ENCODE results near the gene GSTM1.
"Not testable (repeated sequence)": the region's sequence is repeated elsewhere in the genome, so short reads cannot be mapped to it uniquely, and the experiment has no call there.

Gene GSTM1

GRCh38 chr1:109677459-109677858 is 10.2 kb upstream of the GSTM1 start:
- DNase-seq (ENCODE audit: insufficient read length, low spot score) (no peak), FAIRE-seq (no peak)
- TF ChIP-seq TAF1 (IDR thresholded peaks at IDR 0.05; ENCODE audit: low read depth, low read length): no peak
- no peak for TF ChIP-seq POLR2AphosphoS5 (IDR thresholded peaks at IDR 0.05; ENCODE audit: low read depth, low read length)
- TF ChIP-seq SPI1 (IDR thresholded peaks at IDR 0.05; ENCODE audit: low read depth, low read length): no peak
- no peak for TF ChIP-seq PAX5 (IDR thresholded peaks at IDR 0.05; ENCODE audit: insufficient read depth, low read length, severe bottlenecking)
- TF ChIP-seq POU2F2 (IDR thresholded peaks at IDR 0.05; ENCODE audit: low read depth, low read length): no peak
- TF ChIP-seq POLR2A (IDR thresholded peaks at IDR 0.05; ENCODE audit: low read depth, low read length): no peak

- FAIRE-seq; DNase-seq (ENCODE audit: insufficient read length, low spot score): not testable (repeated sequence)
These were observed 9.0 kb upstream of the GSTM1 start for GRCh38 chr1:109678637-109679036.

- not testable (repeated sequence) for DNase-seq (ENCODE audit: insufficient read length, low spot score); FAIRE-seq
These were observed 2.8 kb upstream of the GSTM1 start for GRCh38 chr1:109684777-109685176.

GRCh38 chr1:109685399-109685798 is 2.2 kb upstream of the GSTM1 start:
- not testable (repeated sequence) for DNase-seq (ENCODE audit: insufficient read length, low spot score)

GRCh38 chr1:109685890-109686289 is 1.7 kb upstream of the GSTM1 start:
- DNase-seq (ENCODE audit: insufficient read length, low spot score); FAIRE-seq: not testable (repeated sequence)

More at GRCh38 chr1:109685399-109685798, 2.2 kb upstream of the GSTM1 start:
- FAIRE-seq: not testable (repeated sequence)

- not testable (repeated sequence) for DNase-seq (ENCODE audit: insufficient read length, low spot score); FAIRE-seq
These were observed 508 bp upstream of the GSTM1 start for GRCh38 chr1:109687109-109687508.

GRCh38 chr1:109689844-109690405 is 2.3 kb downstream of the GSTM1 start:
- no peak for FAIRE-seq
- DNase-seq (ENCODE audit: insufficient read length, low spot score): no peak
- TF ChIP-seq POLR2AphosphoS5 (IDR thresholded peaks at IDR 0.05; ENCODE audit: low read depth, low read length): no peak
- TF ChIP-seq PAX5 (IDR thresholded peaks at IDR 0.05; ENCODE audit: insufficient read depth, low read length, severe bottlenecking): no peak
- TF ChIP-seq TAF1 (IDR thresholded peaks at IDR 0.05; ENCODE audit: low read depth, low read length): no peak
- no peak for TF ChIP-seq POLR2A (IDR thresholded peaks at IDR 0.05; ENCODE audit: low read depth, low read length)
- no peak for TF ChIP-seq POU2F2 (IDR thresholded peaks at IDR 0.05; ENCODE audit: low read depth, low read length)
- TF ChIP-seq SPI1 (IDR thresholded peaks at IDR 0.05; ENCODE audit: low read depth, low read length): no peak

- no peak for DNase-seq (ENCODE audit: insufficient read length, low spot score)
- no peak for FAIRE-seq
- no peak for TF ChIP-seq PAX5 (IDR thresholded peaks at IDR 0.05; ENCODE audit: insufficient read depth, low read length, severe bottlenecking)
- TF ChIP-seq POLR2A (IDR thresholded peaks at IDR 0.05; ENCODE audit: low read depth, low read length): no peak
- TF ChIP-seq POLR2AphosphoS5 (IDR thresholded peaks at IDR 0.05; ENCODE audit: low read depth, low read length): no peak
- no peak for TF ChIP-seq SPI1 (IDR thresholded peaks at IDR 0.05; ENCODE audit: low read depth, low read length)
- no peak for TF ChIP-seq TAF1 (IDR thresholded peaks at IDR 0.05; ENCODE audit: low read depth, low read length)
- TF ChIP-seq POU2F2 (IDR thresholded peaks at IDR 0.05; ENCODE audit: low read depth, low read length): no peak
These were observed 4.1 kb downstream of the GSTM1 start for GRCh38 chr1:109691759-109692158.

GRCh38 chr1:109694400-109694799 is 6.8 kb downstream of the GSTM1 start:
- DNase-seq (ENCODE audit: insufficient read length, low spot score); FAIRE-seq: not testable (repeated sequence)

GRCh38 chr1:109695138-109695537 is 7.5 kb downstream of the GSTM1 start:
- not testable (repeated sequence) for FAIRE-seq; DNase-seq (ENCODE audit: insufficient read length, low spot score)

GRCh38 chr1:109697066-109697465 is 9.4 kb downstream of the GSTM1 start:
- no peak for TF ChIP-seq POLR2A (IDR thresholded peaks at IDR 0.05; ENCODE audit: low read depth, low read length)
- no peak for TF ChIP-seq PAX5 (IDR thresholded peaks at IDR 0.05; ENCODE audit: insufficient read depth, low read length, severe bottlenecking)
- TF ChIP-seq SPI1 (IDR thresholded peaks at IDR 0.05; ENCODE audit: low read depth, low read length): no peak
- no peak for TF ChIP-seq TAF1 (IDR thresholded peaks at IDR 0.05; ENCODE audit: low read depth, low read length)
- TF ChIP-seq POU2F2 (IDR thresholded peaks at IDR 0.05; ENCODE audit: low read depth, low read length): no peak
- no peak for TF ChIP-seq POLR2AphosphoS5 (IDR thresholded peaks at IDR 0.05; ENCODE audit: low read depth, low read length)
- no peak for FAIRE-seq
- DNase-seq (ENCODE audit: insufficient read length, low spot score): no peak

GRCh38 chr1:109697861-109698260 is 10.2 kb downstream of the GSTM1 start:
- FAIRE-seq; DNase-seq (ENCODE audit: insufficient read length, low spot score): not testable (repeated sequence)

GRCh38 chr1:109702940-109703339 is 15.3 kb downstream of the GSTM1 start:
- DNase-seq (ENCODE audit: insufficient read length, low spot score); FAIRE-seq: not testable (repeated sequence)
